ENCODE results near the gene SOCS1. TPM values are rescaled to one million over a fixed set of nuclear protein-coding genes. Genes with fewer than 3 reads are reported as not detected.

The SOCS1 gene
- total RNA-seq, 4 donors from 2014 or later: 3.8 to 11.1 (median 6.1) TPM

GRCh38 chr16:11276896-11277593 is 21.0 kb upstream of the SOCS1 start:
- TF ChIP-seq CTCF (IDR thresholded peaks at IDR 0.05) (no peak), POLR2A (IDR thresholded peaks at IDR 0.05; ENCODE audit: low read depth) (no peak)
- H3K4me3 ChIP-seq: no peak overlapping the region
- 89% methylated on average over 11 of the region's 11 CpGs for WGBS
- no peaks in the 10 kb centered on the region for H3K27me3 ChIP-seq
- intact Hi-C loops (cut with DNase I): no loop called here
- H3K4me1 ChIP-seq: no peaks in the 10 kb centered on the region
- H3K27ac ChIP-seq (replicated peaks in 1 of 4): no peak overlapping the region
- H3K9me3 ChIP-seq: no peaks in the 10 kb centered on the region
- DNase-seq (ENCODE audit: extremely low spot score): no peak
- H3K36me3 ChIP-seq: no peaks in the 10 kb centered on the region

- intact Hi-C loops (cut with DNase I): no loop called here
- no peak within 1 kb of the TSS for H3K4me3 ChIP-seq
- 92% methylated on average over 19 of the region's 26 CpGs for WGBS
- no peaks in the 10 kb centered on the region for H3K27me3 ChIP-seq
- H3K9me3 ChIP-seq: no peaks in the 10 kb centered on the region
- no peaks in the 10 kb centered on the region for H3K4me1 ChIP-seq
- no peak within 1 kb of the TSS for H3K27ac ChIP-seq (replicated peaks in 1 of 4)
- no peaks in the 10 kb centered on the region for H3K36me3 ChIP-seq
- no peak for DNase-seq (ENCODE audit: extremely low spot score)
- TF ChIP-seq POLR2AphosphoS5 (IDR thresholded peaks at IDR 0.05): no peak
- no peak for TF ChIP-seq EP300 (IDR thresholded peaks at IDR 0.05)
- TF ChIP-seq POLR2A (IDR thresholded peaks at IDR 0.05; ENCODE audit: low read depth): no peak
- TF ChIP-seq CTCF (IDR thresholded peaks at IDR 0.05): no peak
Observed at GRCh38 chr16:11276143-11276895, 20.3 kb upstream of the SOCS1 start, which contains the start of gene PRM2. Gene PRM2 (minus strand): TSS chr16:11276480. CDS start chr16:11276370, 110 bp downstream.

- H3K4me3 ChIP-seq: no peak overlapping the region
- no peak for DNase-seq (ENCODE audit: extremely low spot score)
- H3K4me1 ChIP-seq: no peaks in the 10 kb centered on the region
- intact Hi-C loops (cut with DNase I): no loop called here
- 96% methylated on average over 7 of the region's 7 CpGs for WGBS
- H3K27me3 ChIP-seq: no peaks in the 10 kb centered on the region
- H3K36me3 ChIP-seq: no peaks in the 10 kb centered on the region
- TF ChIP-seq CTCF (IDR thresholded peaks at IDR 0.05): no peak
- no peak for TF ChIP-seq POLR2A (IDR thresholded peaks at IDR 0.05; ENCODE audit: low read depth)
- no peak for TF ChIP-seq EP300 (IDR thresholded peaks at IDR 0.05)
- TF ChIP-seq POLR2AphosphoS5 (IDR thresholded peaks at IDR 0.05): no peak
- H3K27ac ChIP-seq (replicated peaks in 1 of 4): no peak overlapping the region
- H3K9me3 ChIP-seq: no peaks in the 10 kb centered on the region
Observed at GRCh38 chr16:11274964-11275363, 19.0 kb upstream of the SOCS1 start.

GRCh38 chr16:11273721-11274324 is 17.8 kb upstream of the SOCS1 start:
- Histone ChIP-seq H3K9me3 (no peaks in the 10 kb centered on the region), H3K36me3 (no peaks in the 10 kb centered on the region), H3K27ac (replicated peaks in 1 of 4) (no peak overlapping the region), H3K4me3 (no peak overlapping the region), H3K4me1 (no peaks in the 10 kb centered on the region), H3K27me3 (no peaks in the 10 kb centered on the region)
- WGBS: 68% methylated on average over 2 of the region's 3 CpGs
- intact Hi-C loops (cut with DNase I): no loop called here
- TF ChIP-seq POLR2AphosphoS5 (IDR thresholded peaks at IDR 0.05) (no peak), POLR2A (IDR thresholded peaks at IDR 0.05; ENCODE audit: low read depth) (no peak), CTCF (IDR thresholded peaks at IDR 0.05) (no peak), EP300 (IDR thresholded peaks at IDR 0.05) (no peak)
- no peak for DNase-seq (ENCODE audit: extremely low spot score)
